ENCODE results near the gene PNPO. TPM values are rescaled to one million over a fixed set of nuclear protein-coding genes. Genes with fewer than 3 reads are reported as not detected.
"Not testable (repeated sequence)": the region's sequence is repeated elsewhere in the genome, so short reads cannot be mapped to it uniquely, and the experiment has no call there.

Gene PNPO
- total RNA-seq, 2 donors from 2014 or later: 7.1 to 10.5 TPM

DNA sequence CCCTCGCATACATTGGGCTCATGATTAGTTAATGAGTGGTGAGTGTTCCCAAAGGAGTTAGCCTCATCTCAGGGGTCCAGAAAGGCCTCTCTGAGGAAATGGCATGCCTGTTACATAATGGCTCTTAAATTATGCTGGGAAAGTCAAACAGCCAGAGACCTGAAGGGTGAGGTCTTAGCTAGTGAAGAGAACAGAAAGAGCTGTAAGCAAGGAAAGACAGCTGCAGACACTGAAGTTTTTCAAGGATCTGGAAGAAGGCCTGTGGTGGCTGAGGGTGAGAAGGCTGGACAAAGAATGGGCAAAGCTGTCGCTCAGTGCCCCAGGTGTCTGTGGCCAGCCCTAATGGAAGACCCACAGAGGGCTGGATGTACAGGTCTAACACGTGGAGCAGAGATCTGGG, 34.9 kb upstream of the PNPO start:
- Mint-ChIP-seq H3K36me3 (ENCODE audit: low read depth) (peaks cover 10% of the 10 kb centered on the region), H3K27ac (peak overlapping the region; percentile 49), H3K4me3 (peak overlapping the region; percentile 45), H3K27me3 (no peaks in the 10 kb centered on the region), H3K4me1 (peaks cover 41% of the 10 kb centered on the region)
- no peaks in the 10 kb centered on the region for H3K9me3 ChIP-seq (ENCODE audit: control insufficient read depth, low read length, poor library complexity, severe bottlenecking)
- no peak for DNase-seq
- no peak for ATAC-seq

DNA sequence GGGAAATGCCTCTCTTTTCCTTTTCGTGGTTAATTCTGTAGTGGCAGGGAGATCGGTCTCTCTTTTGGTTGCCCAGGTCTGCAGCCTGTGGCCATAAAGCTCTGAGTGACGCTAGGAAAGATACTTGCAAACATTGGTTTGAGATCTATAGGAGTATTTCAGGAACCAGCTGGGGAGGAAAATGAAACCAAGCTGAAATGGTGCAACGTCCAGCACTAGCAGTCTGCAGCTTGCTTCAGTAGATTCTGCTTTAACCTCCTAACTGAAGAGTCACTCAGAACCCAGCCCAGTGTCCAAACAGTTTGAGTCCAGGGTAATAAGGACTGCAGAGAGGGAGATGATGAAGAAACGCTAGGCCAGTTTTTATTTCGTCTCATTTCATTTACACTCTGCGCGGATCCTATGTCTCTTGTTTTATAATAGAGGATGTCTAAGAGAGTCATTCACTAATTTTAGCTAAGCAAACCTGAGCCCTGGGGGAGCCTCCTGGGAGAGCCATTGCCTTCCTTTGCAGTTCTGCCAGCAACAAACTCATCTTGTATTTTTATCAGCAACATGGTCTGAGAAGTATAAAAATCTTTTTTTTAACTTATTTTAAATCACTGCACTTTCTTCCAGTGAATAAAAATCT, 33.3 kb upstream of the PNPO start:
- Mint-ChIP-seq H3K27me3 (no peaks in the 10 kb centered on the region), H3K27ac (no peak overlapping the region), H3K4me3 (peak overlapping the region; percentile 47), H3K36me3 (ENCODE audit: low read depth) (peaks cover 7% of the 10 kb centered on the region), H3K4me1 (peaks cover 42% of the 10 kb centered on the region)
- DNase-seq (no peak), ATAC-seq (no peak)
- no peaks in the 10 kb centered on the region for H3K9me3 ChIP-seq (ENCODE audit: control insufficient read depth, low read length, poor library complexity, severe bottlenecking)

DNA sequence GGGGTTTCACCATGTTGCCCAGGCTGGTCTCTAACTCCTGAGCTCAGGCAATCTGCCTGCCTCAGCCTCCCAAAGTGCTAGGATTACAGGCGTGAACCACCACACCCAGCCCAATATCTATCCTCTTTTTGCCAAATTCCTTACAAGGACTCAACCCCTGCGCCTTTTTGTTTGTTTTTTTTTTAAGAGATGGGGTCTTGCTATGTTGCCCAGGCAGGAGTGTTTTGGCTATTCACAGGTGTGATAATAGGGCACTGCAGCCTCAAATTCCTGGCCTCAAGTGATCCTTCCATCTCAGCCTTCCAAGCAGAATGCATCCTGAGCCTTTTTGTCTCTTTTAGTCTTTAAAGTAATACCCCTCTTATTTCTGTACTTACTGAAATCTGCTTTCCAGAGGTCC, 28.3 kb upstream of the PNPO start:
- Mint-ChIP-seq H3K4me3 (no peak overlapping the region), H3K27me3 (no peaks in the 10 kb centered on the region), H3K27ac (peak overlapping the region; percentile 78), H3K36me3 (ENCODE audit: low read depth) (peaks cover 7% of the 10 kb centered on the region), H3K4me1 (peaks cover 30% of the 10 kb centered on the region)
- no peaks in the 10 kb centered on the region for H3K9me3 ChIP-seq (ENCODE audit: control insufficient read depth, low read length, poor library complexity, severe bottlenecking)
- DNase-seq: no peak
- ATAC-seq: no peak

DNA sequence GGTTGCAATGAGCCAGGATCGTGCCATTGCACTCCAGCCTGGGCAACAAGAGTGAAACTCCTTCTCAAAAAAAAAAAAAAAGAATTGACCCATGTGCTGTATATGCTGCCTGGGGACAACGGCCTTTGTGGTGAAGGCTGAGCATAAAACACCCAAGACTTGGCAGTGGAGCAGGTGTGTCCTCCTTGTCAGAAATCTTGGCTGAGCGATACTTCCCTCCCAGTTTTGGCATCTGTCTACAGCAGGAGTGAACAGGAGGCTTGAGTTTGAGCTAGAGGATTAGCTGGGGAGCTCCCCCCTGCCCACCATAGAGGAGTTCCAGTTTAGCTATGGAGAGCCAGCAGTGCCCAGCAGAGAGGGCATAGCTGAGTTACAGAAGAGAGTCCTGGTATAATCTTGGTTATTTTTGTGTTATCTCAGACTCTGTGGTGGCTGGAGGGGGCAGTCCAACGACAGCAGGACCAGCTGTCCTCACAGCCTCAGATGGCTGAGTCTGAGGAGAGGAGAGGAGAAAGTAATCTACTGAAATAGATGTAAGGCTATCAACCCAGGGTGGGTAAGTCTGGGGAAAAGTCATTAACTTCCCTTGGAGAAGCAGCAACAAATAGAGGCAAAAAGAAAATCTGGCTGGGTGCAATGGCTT, 26.9 kb upstream of the PNPO start:
- DNase-seq (no peak), ATAC-seq (no peak)
- H3K4me1 Mint-ChIP-seq: peaks cover 33% of the 10 kb centered on the region
- peak overlapping the region; percentile 68 for H3K27ac Mint-ChIP-seq
- H3K36me3 Mint-ChIP-seq (ENCODE audit: low read depth): peaks cover 7% of the 10 kb centered on the region
- H3K9me3 ChIP-seq (ENCODE audit: control insufficient read depth, low read length, poor library complexity, severe bottlenecking): no peaks in the 10 kb centered on the region
- no peaks in the 10 kb centered on the region for H3K27me3 Mint-ChIP-seq
- H3K4me3 Mint-ChIP-seq: no peak overlapping the region

DNA sequence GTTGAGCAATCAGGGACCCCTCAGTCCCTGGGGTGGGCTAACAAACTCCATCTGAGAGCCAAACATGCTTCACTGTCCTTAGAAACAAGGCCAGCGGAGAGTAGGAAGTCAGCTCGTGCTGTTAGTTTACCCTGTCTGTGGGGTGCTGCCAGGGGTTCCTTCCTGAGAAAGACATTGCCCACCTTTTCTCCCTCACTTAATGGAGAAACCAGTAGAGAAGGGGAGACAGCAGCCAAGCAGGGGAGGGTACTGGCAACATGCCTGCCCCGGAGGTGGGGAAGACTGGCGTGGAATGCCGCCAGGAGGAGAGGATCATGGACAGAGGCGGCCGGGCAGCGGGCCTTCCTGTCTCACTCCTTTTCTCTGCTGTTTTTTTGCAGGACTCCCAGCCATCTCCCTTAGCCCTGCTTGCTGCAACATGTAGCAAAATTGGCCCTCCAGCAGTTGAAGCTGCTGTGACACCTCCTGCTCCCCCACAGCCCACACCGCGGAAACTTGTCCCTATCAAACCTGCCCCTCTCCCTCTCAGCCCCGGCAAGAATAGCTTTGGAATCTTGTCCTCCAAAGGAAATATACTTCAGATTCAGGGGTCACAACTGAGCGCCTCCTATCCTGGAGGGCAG, 25.5 kb upstream of the PNPO start:
- ATAC-seq: no peak
- Mint-ChIP-seq H3K27me3 (no peaks in the 10 kb centered on the region), H3K36me3 (ENCODE audit: low read depth) (peaks cover 10% of the 10 kb centered on the region), H3K27ac (peak overlapping the region; percentile 74), H3K4me3 (peak overlapping the region; percentile 5), H3K4me1 (peaks cover 37% of the 10 kb centered on the region)
- no peak for DNase-seq
- no peaks in the 10 kb centered on the region for H3K9me3 ChIP-seq (ENCODE audit: control insufficient read depth, low read length, poor library complexity, severe bottlenecking)

DNA sequence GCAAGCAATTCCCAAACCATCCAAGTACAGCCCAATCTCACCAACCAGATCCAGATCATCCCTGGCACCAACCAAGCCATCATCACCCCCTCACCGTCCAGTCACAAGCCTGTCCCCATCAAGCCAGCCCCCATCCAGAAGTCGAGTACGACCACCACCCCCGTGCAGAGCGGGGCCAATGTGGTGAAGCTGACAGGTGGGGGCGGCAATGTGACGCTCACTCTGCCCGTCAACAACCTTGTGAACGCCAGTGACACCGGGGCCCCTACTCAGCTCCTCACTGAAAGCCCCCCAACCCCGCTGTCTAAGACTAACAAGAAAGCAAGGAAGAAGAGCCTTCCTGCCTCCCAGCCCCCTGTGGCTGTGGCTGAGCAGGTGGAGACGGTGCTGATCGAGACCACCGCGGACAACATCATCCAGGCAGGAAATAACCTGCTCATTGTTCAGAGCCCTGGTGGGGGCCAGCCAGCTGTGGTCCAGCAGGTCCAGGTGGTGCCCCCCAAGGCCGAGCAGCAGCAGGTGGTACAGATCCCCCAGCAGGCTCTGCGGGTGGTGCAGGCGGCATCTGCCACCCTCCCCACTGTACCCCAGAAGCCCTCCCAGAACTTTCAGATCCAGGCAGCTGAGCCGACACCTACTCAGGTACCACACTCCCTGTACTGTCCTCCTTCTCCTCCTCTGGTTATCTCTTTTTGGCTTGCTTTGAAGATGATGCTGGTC, 24.7 kb upstream of the PNPO start:
- Mint-ChIP-seq H3K4me1 (peaks cover 39% of the 10 kb centered on the region), H3K36me3 (ENCODE audit: low read depth) (peaks cover 12% of the 10 kb centered on the region), H3K4me3 (peak overlapping the region; percentile 5), H3K27me3 (no peaks in the 10 kb centered on the region), H3K27ac (peak overlapping the region; percentile 74)
- H3K9me3 ChIP-seq (ENCODE audit: control insufficient read depth, low read length, poor library complexity, severe bottlenecking): no peaks in the 10 kb centered on the region
- no peak for DNase-seq
- no peak for ATAC-seq

DNA sequence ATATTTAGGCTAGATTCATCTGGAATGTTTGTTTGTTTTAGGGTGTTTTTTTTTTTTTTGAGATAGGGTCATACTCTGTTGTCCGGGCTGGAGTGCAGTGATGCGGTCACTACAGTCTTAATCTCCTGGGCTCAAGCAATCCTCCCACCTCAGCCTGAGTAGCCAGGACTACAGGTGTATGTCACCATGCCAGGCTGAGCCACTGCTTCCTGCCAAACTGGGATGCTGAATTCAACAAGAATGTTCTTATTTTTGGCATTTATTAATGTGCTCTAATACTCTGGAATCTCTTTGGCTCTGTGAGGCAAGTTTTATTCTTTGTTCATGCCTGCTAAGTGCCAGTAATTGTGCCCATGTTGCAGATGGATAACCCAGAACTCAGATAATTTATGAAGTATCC, 23.8 kb upstream of the PNPO start:
- no peaks in the 10 kb centered on the region for H3K27me3 Mint-ChIP-seq
- ATAC-seq (no peak), DNase-seq (no peak)
- H3K4me1 Mint-ChIP-seq: peaks cover 34% of the 10 kb centered on the region
- peaks cover 16% of the 10 kb centered on the region for H3K36me3 Mint-ChIP-seq (ENCODE audit: low read depth)
- peak overlapping the region; percentile 74 for H3K27ac Mint-ChIP-seq
- H3K4me3 Mint-ChIP-seq: no peak overlapping the region
- H3K9me3 ChIP-seq (ENCODE audit: control insufficient read depth, low read length, poor library complexity, severe bottlenecking): no peaks in the 10 kb centered on the region

DNA sequence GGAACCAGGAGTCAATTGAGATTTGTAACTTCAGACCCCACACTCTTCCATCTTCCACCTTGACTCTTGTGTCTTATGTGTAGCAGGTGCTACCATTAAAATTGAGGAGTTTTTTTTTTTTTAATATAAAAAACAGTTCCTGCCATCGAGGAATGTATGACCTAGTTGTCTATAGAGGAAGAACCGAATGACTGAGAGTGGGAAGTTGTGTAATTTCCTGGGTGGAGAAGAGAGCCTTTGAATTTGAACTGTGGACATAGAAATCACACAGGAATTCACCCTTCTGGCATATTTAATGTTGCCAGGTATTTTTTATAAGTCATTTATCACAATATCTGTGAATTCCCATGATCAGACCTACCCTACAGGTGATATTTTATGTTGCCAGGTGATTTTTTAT, 23.4 kb upstream of the PNPO start:
- ATAC-seq (peak; percentile 44), DNase-seq (no peak)
- Mint-ChIP-seq H3K4me1 (peaks cover 29% of the 10 kb centered on the region), H3K27ac (peak overlapping the region; percentile 74), H3K36me3 (ENCODE audit: low read depth) (peaks cover 14% of the 10 kb centered on the region), H3K4me3 (no peak overlapping the region), H3K27me3 (no peaks in the 10 kb centered on the region)
- no peaks in the 10 kb centered on the region for H3K9me3 ChIP-seq (ENCODE audit: control insufficient read depth, low read length, poor library complexity, severe bottlenecking)

DNA sequence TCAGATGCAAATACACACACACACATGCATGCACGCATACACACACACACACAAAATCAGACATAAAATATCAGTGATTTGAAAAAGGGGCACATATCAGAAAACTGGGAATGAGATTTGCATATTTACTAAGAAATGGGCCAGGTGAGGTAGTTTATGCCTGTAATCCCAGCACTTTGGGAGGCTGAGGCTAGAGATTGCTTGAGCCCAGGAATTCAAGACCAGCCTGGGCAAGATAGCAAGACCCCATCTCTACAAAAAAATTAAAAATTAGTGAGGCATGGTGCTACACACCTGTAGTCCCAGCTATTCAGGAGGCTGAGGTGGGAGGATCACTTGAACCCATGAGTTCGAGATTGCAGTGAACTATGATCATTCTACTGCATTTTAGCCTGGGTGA, 22.4 kb upstream of the PNPO start:
- Mint-ChIP-seq H3K36me3 (ENCODE audit: low read depth) (peaks cover 14% of the 10 kb centered on the region), H3K4me3 (no peak overlapping the region), H3K4me1 (peaks cover 28% of the 10 kb centered on the region), H3K27ac (no peak overlapping the region), H3K27me3 (no peaks in the 10 kb centered on the region)
- no peaks in the 10 kb centered on the region for H3K9me3 ChIP-seq (ENCODE audit: control insufficient read depth, low read length, poor library complexity, severe bottlenecking)
- DNase-seq: no peak
- no peak for ATAC-seq

DNA sequence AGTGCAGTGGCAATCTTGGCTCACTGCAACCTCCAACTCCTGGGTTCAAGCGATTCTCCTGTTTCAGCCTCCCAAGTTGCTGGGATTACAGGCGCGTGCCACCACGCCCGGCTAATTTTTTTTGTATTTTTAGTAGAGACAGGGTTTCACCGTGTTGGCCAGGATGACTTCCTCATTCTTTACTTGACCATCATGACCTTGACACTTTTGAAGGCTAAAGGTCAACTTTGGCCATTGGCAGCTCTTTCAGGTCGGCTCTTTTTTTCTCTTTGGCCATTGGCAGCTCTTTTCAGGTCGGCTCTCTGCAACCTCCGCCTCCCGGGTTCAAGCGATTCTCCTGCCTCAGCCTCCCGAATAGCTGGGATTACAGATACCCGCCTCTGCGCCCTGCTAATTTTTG, 21.5 kb upstream of the PNPO start:
- H3K9me3 ChIP-seq (ENCODE audit: control insufficient read depth, low read length, poor library complexity, severe bottlenecking); DNase-seq; ATAC-seq; H3K4me3 Mint-ChIP-seq; H3K27me3 Mint-ChIP-seq: not testable (repeated sequence)
- Mint-ChIP-seq H3K27ac (peak overlapping the region; percentile 85), H3K4me1 (peaks cover 23% of the 10 kb centered on the region), H3K36me3 (ENCODE audit: low read depth) (peaks cover 14% of the 10 kb centered on the region)

DNA sequence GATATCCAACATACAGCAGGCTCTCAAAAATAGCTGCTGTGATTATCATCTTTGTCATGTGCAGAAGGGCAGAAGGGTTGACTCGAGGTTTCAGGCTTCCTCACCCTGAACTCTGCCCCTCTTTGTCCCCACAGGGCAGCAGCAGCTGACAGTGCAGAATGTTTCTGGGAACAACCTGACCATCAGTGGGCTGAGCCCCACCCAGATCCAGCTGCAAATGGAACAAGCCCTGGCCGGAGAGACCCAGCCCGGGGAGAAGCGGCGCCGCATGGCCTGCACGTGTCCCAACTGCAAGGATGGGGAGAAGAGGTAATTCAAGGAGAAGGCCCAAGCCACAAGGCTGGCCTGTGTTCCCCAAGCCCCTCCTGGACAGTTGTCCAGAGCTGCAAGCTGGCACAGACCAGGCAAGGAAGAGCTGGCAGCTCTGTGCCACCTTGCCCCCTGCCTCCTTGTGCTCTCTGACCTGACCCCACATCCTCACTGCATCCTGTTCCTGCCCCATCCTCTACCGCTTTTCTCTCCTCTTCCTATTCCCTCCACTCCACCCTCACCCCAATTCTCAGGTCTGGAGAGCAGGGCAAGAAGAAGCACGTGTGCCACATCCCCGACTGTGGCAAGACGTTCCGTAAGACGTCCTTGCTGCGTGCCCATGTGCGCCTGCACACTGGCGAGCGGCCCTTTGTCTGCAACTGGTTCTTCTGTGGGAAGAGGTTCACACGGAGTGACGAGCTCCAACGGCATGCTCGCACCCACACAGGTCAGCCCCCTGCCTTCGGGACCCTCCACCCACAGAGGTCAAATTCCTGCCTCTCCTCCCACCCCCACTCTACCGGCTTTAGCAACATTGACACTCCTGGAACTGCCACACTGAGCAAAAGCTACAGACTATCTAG, 16.3 kb upstream of the PNPO start:
- peaks cover 25% of the 10 kb centered on the region for H3K36me3 Mint-ChIP-seq (ENCODE audit: low read depth)
- DNase-seq: no peak
- H3K9me3 ChIP-seq (ENCODE audit: control insufficient read depth, low read length, poor library complexity, severe bottlenecking): no peaks in the 10 kb centered on the region
- peak overlapping the region; percentile 29 for H3K27ac Mint-ChIP-seq
- no peak overlapping the region for H3K4me3 Mint-ChIP-seq
- H3K27me3 Mint-ChIP-seq: no peaks in the 10 kb centered on the region
- ATAC-seq: no peak
- H3K4me1 Mint-ChIP-seq: peaks cover 9% of the 10 kb centered on the region

DNA sequence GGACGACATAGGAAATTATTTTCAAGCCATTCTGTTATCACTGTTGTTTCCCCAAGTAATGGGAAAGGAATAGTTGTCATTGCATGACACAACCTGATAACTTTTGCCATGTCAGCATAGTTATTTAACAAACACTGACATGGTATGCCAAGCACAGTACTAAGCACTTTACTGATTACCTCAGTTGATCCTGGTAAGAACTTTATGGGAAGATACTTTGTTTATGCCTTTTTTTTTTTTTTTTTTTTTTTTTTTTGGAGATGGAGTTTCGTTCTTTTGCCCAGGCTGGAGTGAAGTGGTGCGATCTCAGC, 15.7 kb upstream of the PNPO start:
- DNase-seq (no peak), ATAC-seq (no peak)
- H3K4me1 Mint-ChIP-seq: peaks cover 9% of the 10 kb centered on the region
- no peaks in the 10 kb centered on the region for H3K9me3 ChIP-seq (ENCODE audit: control insufficient read depth, low read length, poor library complexity, severe bottlenecking)
- H3K27me3 Mint-ChIP-seq: no peaks in the 10 kb centered on the region
- peak overlapping the region; percentile 29 for H3K27ac Mint-ChIP-seq
- no peak overlapping the region for H3K4me3 Mint-ChIP-seq
- peaks cover 25% of the 10 kb centered on the region for H3K36me3 Mint-ChIP-seq (ENCODE audit: low read depth)
